SKM-1 treated with dmso at 0.1 percent for 144 hours (cell line): Measurements from ENCODE around the gene PILRB.
"Not testable (repeated sequence)": the region's sequence is repeated elsewhere in the genome, so short reads cannot be mapped to it uniquely, and the experiment has no call there.

Source experiments
- DNase-seq: peaks from one replicate; lab custom pipeline; 2025; ENCODE audit not compliant: unreplicated experiment; lab: John Stamatoyannopoulos, UW

PILRB gene

DNA sequence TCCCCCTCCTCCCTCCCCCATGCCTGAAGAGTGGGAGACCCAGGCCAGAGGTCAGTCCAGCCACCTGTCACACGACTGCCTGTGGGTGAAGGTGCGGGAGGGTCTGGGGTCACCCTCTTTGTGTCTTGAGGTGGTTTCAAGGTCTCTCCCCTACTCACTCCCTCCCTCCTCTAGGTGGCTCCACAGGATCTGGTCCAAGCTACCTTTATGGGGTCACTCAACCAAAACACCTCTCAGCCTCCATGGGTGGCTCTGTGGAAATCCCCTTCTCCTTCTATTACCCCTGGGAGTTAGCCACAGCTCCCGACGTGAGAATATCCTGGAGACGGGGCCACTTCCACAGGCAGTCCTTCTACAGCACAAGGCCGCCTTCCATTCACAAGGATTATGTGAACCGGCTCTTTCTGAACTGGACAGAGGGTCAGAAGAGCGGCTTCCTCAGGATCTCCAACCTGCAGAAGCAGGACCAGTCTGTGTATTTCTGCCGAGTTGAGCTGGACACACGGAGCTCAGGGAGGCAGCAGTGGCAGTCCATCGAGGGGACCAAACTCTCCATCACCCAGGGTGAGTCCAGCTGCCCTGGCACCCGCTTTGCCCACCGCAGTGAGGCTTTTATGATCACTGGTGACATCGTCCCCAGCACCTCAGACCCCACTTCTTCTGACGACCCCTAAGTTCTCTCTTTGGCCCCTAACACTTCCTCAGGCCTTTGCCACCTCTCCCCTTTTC is 16.1 kb downstream of the PILRB start:
- DNase-seq: not testable (repeated sequence)

DNA sequence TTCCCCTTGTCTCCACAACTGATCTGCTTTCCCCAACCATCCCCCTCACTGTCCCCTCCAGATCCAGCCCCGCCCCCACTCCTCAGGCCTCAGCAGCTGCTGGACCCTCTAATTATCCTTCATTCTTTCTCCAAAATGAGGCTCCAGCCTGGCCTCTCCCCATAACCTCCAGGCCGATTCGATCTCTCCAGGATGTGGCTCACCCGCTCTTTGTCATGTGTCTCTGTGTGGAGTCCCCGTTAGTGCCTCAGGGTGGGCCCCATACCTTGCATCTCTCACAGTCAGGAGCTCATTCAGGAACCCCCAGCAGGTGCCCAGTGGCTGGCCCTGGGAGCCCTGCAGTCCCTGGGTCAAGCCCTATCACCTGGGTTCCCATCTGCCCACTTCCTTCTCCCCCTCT is 16.7 kb downstream of the PILRB start:
- DNase-seq: no peak

DNA sequence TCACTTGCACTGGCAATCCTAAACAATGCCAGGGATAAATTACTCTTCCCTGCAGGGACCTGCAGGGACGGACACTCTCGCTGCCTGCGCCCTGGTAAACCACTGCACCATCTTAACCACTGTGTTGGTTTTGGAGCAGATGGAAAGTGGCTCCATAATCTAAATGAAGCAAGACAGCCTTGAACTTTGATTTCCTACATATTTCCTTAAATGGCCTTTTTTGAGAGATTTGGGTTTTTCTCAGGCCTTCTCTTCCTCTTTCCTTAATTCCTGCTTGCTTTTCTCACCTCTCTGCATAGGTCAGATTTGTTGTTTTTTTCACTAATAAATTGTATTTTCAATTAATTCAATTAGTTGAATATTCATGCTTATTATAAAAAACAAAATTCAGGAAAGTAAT is 18.1 kb downstream of the PILRB start:
- no peak for DNase-seq

DNA sequence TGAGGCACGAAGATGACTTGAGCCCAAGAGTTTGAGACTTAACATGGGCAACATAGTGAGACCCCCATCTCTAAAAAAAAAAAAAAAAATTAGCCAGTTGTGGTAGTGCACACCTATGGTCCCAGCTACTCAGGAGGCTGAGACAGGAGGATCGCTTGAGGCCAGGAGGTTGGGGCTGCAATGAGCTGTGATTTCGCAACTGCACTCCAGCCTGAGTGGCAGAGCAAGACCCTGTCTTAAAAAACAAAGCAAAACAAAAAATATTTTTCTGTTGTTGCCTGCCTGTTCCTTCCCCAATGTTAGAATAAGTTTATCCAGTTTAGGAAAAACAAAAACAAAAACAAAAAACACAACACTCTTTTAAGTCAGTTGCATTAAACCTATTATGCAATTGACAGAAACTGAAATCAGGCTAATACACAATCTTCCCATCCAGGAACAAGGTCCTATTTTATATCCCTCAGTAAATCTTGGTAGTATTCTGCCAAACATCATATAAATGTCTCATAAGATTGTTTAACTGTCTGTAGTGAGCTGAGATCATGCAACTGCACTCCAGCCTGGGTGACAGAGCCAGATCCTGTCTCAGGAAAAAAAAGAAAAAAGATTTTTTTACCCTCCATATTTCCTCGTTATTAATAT is 20.3 kb downstream of the PILRB start:
- no peak for DNase-seq

DNA sequence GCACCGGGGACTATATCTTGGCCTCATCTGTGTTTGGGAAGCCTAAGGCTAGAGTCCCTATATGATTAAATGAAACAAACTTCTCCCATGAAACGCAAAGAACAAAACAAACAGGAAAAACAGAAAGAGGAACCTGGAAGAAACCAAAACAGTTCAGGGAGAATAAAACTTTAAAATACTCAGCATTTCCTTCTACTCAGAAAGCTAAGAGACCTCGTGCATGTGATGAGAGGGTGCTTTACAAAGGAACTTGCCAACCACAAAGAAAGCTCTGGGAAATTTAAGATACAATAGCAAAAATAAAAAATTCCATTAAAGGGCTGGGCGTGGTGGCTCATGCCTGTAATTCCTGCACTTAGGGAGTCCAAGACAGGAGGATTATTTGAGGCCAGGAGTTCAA is 22.3 kb downstream of the PILRB start:
- DNase-seq: no peak

DNA sequence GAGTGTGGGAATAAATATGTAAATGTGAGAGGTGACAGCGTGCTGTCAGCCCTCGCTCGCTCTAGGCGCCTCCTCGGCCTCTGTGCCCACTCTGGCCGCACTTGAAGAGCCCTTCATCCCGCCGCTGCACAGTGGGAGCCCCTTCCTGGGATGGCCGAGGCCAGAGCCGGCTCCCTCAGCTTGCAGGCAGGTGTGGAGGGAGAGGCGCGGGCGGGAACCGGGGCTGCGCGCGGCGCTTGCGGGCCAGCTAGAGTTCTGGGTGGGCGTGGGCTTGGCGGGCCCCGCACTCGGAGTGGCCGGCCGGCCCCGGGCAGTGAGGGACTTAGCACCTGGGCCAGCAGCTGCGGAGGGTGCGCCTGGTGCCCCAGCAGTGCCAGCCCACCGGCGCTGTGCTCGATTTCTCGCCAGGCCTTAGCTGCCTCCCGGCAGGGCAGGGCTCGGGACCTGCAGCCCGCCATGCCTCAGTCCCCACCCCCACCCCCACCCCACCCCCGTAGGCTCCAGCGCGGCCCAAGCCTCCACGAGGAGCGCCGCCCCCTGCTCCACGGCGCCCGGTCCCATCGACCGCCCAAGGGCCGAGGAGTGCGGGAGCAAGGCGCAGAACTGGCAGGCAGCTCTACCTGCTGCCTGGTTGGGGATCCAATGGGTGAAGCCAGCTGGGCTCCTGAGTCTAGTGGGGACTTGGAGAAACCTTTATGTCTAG is 23.8 kb downstream of the PILRB start:
- DNase-seq: not testable (repeated sequence)

DNA sequence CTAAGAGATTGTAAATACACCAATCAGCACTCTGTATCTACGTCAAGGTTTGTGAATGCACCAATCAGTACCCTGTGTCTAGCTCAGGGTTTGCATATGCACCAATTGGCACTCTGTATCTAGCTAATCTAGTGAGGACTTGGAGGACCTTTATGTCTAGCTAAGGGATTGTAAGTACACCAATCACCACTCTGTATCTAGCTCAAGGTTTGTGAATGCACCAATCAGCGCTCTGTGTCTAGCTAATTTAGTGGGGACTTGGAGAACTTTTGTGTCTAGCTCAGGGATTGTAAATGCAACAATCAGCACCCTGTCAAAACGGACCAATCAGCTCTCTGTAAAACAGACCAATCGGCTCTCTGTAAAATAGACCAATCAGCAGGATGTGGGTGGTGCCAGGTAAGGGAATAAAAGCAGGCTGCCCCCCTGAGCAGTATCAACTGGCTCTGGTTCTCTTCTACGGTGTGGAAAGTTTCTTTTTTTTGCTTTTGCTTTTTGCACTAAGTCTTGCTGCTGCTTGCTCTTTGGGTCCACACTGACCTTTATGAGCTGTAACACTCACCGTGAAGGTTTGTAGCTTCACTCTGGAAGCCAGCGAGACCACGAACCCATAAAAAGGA is 24.4 kb downstream of the PILRB start:
- DNase-seq: not testable (repeated sequence)

DNA sequence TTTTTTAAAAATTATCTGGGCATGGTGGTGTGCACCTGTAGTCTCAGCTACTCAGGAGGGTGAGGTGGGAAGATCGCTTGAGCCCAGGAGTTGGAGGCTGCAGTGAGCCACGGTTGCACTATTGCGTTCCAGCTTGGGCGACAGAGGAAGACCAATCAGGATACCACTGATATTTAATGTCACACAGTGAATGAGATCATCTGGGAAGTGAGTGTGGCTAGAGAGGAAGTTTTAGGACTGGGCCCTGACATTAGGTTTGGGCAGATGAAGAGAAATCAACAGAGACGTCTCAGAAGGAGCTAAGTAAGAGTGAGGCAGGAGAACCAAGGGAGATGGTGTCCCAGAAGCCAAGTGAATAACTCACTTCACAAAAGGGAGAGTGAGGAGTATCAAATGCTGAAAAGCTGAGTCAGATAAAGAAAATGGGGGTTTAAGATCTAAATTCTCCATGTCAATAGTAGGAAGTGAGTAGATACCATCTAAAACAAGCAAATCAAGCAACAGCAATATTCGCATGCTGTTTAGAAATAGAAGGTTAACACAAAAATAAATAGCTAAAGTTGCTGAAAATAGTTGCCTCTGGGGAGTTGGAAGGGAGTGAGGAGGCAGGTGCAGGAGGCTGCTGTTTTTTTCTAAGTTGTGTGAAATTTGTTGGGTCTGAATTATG is 26.8 kb downstream of the PILRB start:
- DNase-seq: no peak

DNA sequence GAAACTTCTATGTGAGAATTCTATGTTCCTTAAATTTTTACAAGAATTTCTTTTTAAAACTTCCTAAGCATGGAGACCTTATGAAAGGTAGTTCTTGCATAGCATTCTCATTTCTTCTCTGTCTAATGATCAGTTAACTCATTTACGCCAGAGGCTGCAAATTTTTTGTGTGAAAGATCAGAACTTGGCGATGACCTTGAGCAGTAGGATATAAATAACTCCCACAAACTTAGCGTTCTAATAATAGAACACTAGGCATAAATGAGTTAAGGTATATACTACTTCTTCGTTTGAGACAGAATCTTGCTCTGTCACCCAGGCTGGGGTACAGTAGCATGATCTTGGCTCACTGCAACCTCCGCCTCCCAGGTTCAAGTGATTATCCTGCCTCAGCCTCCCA is 29.0 kb downstream of the PILRB start:
- DNase-seq: no peak

DNA sequence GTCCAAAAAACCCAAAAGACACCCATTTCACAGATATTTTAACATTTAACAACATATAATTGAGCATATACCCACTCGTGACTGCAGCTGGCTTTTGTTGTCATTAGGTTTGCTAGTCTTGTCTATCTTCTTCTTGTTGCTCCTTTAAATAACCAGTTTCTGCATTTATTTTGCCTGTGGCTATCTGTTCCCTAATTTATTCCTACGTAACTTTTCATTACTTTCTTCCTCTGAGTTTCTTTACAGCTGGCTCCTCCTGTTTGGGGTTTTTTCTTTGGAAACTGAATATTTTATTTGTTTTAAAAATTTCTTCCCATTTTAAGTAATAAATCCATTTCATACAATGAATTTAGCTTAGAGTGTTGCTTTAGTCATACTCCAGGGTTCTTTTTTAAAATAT is 29.8 kb downstream of the PILRB start:
- no peak for DNase-seq

DNA sequence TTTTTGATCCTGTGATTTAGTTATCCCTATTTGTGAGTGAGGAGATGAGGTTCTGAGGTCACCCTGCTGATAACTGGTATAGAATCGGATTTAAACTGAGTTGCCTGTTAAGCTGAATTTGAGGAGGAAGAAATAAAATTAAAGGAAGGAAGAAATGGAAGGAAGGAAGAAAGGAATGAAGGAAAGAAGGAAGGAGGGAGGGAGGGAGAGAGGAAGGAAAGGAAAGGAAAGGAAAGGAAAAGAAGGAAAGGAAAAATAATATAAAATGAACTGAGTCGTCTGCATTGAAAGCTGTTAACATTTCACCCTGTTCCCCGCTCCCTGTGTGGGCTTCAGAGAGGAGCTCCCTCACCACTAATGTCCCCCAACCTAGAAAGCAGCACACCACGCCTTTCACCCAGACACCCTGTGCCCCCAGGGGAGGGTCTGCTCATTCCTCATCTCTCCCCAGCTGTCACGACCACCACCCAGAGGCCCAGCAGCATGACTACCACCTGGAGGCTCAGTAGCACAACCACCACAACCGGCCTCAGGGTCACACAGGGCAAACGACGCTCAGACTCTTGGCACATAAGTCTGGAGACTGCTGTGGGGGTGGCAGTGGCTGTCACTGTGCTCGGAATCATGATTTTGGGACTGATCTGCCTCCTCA is 31.6 kb downstream of the PILRB start:
- no peak for DNase-seq

DNA sequence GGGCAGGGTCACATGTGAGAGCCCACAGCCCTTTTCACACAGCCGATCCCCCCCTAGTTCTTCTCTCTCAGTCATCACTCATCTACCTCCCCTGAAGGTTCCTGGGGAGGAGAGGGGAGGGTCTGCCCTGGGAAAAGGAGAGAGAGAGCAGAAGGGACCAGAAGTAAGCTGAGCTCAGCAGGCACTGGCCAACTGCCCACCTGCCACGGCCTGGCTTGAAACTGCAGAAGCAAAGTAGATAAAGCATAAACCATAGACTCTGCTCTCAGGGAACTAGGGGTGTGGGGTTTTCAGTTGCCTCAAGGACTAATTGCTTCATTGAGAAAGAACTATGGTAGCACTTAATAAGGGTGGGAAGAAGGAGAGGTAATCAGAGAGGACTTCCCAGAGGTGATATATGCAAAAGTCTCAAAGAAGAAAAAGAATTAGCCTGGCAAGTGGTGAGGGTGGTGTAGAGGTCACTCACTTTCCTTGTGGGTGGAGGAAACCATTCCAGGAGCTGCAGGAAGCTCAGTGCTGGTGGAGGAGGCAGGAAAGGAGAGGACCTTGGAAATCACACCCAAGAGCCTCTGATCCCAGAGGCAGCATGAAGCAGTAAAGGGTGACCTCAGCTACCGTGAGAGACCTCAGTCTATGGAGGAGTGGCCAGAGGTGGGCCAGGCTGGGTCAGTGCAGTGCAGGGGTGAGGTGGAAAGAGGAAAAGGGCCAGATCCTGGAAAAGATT is 32.5 kb downstream of the PILRB start:
- no peak for DNase-seq

DNA sequence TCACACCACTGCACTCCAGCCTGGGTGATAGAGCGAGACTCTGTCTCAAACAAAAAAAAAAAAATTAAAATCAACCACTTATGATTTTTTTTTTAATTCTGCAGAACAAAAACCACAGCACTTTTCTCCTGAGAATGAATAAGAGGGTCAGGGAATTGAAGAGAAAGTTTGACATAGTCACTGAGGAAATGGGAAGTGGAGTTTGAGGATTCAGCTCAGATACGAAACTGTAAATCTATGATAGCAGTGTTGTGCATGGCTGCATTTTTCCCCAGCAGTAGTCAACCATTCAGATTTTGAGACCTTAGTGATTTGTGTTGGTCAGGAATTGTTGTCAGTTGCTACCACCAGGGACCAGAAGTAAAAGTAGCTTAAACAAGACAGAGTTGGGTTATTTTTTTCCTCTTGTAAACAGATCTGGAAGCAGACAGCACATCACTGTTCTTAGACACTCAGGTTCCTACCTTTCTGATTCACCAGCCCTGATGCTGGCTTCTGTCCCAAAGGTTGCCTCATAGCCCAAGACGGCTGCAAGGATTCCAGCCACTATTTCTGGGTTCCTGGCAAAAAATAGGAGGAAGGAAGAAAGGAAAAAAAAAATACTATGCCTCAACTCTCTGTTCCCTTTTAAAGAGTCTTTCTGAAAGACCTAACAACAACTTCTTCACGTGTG is 35.5 kb downstream of the PILRB start:
- no peak for DNase-seq

DNA sequence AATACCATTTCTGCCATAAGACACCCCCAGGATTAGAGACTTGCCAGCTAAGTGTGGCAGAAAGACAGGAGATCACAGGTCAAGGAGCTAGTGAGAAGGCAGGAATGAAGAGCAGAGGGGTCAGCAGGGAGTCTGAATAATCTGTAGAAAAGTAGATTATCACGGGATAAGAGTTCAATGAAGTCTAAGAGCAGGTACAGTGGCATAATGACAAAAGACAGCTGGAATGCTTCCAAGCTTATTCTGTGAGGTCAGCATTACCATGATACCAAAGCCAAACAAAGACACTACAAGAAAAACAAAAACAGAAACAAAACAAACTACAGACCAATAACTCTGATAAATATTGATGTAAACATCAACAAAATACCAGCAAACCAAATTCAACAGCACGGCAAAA is 36.2 kb downstream of the PILRB start:
- no peak for DNase-seq

DNA sequence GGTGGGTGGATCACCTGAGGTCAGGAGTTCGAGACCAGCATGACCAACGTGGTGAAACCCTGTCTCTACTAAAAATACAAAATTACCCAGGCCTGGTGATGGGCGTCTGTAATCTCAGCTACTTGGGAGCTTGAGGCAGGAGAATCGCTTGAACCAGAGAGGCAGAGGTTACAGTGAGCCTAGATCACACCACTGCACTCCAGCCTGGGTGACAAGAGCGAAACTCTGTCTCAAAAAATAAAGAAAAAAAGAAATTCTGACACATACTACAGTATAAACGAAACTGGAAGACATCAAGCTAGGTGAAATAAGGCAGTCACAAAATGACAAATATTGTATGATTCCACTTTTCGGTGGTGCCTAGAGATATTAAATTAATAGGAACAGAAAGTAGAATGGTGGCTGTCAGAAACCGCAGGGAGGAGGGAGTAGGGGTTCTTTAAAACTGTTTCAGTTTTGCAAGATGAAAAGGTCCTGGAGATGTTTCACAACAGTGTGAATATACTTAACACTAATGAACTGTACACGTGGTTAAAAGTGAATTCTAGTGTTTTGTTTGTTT is 38.6 kb downstream of the PILRB start:
- DNase-seq: peak; percentile 84

DNA sequence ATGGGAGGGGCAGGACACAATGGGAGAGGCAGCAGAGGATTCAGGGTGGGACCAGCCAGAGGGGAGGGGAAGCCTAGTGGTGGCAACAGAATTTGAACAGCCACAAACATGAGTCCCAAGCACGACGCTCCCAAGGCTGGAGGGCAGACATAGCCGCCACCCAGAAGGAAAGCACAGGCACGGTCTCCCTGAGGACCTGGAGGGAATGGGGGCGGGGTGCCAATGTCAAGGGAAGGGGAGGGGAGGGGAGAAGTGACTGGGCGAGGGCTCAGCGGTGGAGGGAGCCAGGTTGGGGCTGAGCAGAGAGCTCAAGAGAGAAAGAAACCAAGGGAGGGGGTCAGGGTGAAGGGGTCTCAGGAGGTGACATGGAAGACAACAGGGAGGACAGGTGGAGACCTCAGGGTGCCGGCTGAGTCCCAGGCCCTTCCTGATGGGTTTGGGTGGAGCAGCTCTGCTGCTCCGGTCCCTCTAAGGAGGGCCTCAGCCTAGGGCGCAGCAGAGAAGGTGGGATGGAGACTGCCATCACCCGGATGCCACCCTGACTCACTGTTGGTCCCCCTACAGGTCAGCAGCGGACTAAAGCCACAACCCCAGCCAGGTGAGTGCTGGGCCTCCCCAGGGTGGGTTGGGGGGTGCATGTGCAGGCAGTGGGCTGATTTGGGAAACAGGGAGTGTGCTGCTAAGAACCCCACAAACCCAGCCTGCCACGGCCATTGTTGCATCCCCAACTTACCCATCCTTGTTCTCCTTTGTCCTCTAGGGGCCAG is 39.6 kb downstream of the PILRB start:
- no peak for DNase-seq

DNA sequence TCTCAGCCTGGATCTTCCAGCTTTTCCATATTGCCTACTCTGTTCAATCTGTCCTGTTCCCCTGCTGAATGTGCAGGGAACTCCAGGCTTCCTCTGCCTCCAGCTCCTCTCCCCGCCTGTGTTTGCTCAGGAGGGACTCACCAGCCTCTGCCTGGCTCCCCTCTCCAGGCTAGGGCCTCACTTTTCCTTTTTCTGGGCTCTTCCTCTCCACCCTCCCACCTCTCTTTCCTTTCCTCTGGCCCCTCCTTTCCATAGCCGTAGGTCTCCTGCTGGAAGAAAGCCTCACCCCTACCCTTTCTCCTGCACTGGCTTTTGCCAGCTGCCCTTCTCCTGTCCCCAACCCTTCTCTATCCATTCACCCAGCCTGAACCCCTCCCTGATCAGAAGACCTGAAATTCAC is 40.3 kb downstream of the PILRB start:
- DNase-seq: no peak

DNA sequence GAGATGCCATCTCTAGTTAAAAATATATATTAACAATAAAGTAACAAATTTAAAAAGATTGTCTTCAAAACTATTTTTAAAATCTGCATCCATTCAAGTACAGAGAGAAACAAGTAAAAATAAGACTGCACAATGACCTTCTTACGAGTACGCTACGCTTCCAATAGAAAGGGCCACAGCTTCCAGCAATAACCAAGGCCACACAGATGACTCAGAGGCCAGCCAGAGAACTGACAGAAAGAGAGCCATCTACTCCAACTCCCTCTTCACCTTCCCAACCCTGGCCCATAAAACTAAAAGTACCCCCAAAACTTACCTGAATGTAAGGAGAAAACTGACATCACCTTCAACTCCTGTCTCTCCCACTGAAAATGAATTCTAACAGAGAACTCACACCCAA is 42.1 kb downstream of the PILRB start:
- DNase-seq: no peak

DNA sequence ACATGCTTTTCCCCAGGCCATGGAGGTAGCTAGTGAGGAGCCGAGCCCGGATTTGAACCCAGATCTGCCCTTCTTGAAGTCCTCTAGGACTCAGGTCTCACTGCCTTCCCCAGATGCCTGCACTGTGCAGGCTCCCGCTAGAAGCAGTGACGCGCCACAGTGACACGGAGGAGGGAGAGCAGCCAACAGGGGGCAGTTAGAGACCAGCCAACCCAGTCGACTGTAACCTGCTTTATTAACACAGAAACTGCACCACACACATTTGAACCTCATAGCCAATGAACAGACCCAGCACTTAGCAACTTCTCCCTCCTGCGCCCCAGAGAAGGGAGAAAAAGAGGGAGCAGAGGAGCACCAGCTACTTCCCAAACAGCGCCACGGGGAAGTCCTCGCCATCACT is 42.7 kb downstream of the PILRB start:
- DNase-seq: no peak
